Activated T-cell treated with anti-CD3 and anti-CD28 coated beads for 1 hour (primary cell): ENCODE measurements around the gene NISCH.

Source experiments
- DNase-seq: peaks from one replicate; pipeline ENCODE4 v3.0.0-alpha.2; 2020; ENCODE audit warnings: low read depth

Gene NISCH

GRCh38 chr3:52447512-52448355 is 7.7 kb upstream of the NISCH start:
- no peak for DNase-seq

- DNase-seq: no peak
Observed at GRCh38 chr3:52450489-52451236, 4.7 kb upstream of the NISCH start.

DNA sequence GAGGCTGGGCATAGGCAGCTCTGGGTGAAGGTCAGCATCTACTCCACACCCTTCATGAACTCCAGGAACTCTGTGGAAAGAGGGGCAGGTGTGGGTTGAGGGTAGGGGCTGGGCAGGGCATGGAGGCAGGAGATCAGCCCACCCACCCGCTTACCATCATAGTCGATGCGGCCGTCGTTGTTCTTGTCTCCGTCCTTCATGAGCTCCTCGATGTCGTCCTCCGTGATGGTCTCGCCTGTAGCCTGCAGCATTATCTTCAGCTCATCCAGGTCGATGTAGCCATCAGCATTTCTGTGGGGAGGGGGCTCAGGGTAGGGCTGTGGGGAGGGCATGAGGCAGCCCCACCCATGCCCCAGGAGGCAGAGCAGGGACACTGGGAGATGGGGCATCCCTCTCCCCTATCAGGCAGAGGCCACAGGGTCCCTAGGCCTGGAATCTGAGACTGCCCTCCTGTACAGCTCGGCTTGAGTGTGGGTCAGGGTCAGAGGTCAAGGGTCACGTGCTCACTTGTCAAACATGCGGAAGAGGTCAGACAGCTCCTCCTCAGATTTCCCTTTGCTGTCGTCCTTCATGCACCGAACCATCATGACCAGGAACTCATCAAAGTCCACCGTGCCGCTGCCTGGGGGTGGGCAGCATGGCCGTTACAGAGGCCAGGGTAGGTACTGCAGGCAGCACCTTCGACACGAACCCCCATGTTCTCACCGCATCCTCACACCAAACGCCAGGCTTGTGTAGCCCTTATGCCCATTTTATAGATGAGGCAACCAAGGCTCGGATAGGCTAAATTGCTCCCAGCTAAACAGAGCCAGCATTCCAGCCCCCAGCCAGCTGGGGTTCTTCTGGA is 3.9 kb upstream of the NISCH start:
- DNase-seq: no peak

GRCh38 chr3:52452126-52452525 is 3.3 kb upstream of the NISCH start:
- no peak for DNase-seq

DNA sequence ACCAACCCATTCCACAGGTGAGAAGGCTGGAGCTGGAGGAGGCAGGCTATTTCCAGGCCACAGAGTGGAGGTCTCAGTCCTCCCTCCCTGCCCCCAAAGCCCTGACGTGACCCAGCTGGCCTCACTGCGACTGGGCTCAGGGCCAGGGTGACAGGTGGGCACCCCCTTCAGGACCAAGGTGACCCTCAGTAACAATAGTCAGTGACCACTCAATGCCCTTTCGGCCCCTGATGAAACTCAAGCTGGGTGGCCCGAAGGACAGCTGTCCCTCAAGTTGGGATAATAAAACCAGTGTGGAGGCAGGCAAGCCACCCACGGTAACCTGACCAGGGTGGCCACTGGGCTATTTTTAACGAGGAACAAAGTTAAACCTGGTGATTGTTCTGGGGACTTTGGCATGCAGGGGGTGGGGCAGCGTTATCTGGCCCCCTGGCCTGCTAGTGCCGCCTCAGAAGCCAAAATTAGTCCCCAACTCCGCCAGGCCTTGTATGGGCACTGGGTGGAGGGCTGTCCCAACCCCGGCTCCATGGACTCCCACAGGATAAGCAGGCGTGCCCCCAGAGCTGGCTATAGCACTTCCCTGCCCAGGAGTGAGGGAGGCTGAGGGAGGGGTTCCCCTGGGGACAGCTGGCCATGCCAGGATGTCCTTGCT is 2.7 kb upstream of the NISCH start:
- DNase-seq: no peak

DNA sequence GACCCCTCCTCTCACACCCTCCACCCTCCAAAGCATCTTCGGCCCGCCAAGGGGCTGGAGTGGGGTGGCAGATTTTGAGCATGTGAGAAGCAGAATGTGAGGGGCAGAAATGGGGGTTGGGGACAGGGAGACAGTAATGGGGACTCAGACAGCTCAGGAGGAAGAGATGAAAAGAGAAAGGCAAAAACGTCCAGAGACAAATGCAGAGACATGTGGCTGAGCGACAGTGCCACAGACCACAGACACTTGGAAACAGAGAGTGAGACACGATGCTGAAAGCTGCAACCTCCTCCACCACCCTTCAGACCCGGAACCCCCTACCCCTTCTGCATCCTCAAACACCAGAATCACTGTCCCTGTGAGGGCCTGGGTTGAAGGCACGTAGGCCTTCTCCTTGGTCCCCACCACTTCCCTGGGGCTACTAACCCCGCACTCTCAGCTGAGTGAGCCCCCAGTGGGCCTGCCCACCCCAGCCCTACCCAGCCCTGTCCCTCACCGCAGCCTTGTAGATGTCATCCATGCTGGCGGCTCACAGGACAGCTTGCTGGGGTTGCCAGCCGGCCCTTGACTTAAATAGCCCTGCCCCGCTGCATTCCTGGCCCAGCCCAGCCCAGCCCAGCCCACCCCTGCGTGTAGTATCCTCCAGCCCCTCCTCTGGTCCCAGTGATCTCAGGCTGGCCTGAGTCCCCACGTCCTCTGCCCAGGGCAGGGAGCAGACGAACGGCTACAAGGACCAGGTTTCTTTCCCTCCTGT is 1.7 kb upstream of the NISCH start, which contains the start of gene TNNC1:
TNNC1 (minus strand) TSS at position 546 of the 754 bp plus-strand sequence; CDS start at position 520, 26 bp downstream.
- DNase-seq: no peak

- no peak for DNase-seq
Observed at GRCh38 chr3:52454250-52454937, 1.0 kb upstream of the NISCH start.

GRCh38 chr3:52454938-52455282 is 494 bp upstream of the NISCH start:
- no peak for DNase-seq

- no peak for DNase-seq
Observed at GRCh38 chr3:52456169-52456799, 880 bp downstream of the NISCH start.

GRCh38 chr3:52456800-52457183 is 1.4 kb downstream of the NISCH start:
- no peak for DNase-seq

- DNase-seq: no peak
Observed at GRCh38 chr3:52458031-52458760, 2.8 kb downstream of the NISCH start.

GRCh38 chr3:52458770-52459545 is 3.6 kb downstream of the NISCH start:
- DNase-seq: no peak

- DNase-seq: no peak
Observed at GRCh38 chr3:52461874-52462273, 6.5 kb downstream of the NISCH start.

- DNase-seq: no peak
Observed at GRCh38 chr3:52463416-52463815, 8.0 kb downstream of the NISCH start.

- no peak for DNase-seq
Observed at GRCh38 chr3:52468336-52468735, 12.9 kb downstream of the NISCH start.

- DNase-seq: no peak
Observed at GRCh38 chr3:52469001-52469400, 13.6 kb downstream of the NISCH start.

- no peak for DNase-seq
Observed at GRCh38 chr3:52470920-52471319, 15.5 kb downstream of the NISCH start.

DNA sequence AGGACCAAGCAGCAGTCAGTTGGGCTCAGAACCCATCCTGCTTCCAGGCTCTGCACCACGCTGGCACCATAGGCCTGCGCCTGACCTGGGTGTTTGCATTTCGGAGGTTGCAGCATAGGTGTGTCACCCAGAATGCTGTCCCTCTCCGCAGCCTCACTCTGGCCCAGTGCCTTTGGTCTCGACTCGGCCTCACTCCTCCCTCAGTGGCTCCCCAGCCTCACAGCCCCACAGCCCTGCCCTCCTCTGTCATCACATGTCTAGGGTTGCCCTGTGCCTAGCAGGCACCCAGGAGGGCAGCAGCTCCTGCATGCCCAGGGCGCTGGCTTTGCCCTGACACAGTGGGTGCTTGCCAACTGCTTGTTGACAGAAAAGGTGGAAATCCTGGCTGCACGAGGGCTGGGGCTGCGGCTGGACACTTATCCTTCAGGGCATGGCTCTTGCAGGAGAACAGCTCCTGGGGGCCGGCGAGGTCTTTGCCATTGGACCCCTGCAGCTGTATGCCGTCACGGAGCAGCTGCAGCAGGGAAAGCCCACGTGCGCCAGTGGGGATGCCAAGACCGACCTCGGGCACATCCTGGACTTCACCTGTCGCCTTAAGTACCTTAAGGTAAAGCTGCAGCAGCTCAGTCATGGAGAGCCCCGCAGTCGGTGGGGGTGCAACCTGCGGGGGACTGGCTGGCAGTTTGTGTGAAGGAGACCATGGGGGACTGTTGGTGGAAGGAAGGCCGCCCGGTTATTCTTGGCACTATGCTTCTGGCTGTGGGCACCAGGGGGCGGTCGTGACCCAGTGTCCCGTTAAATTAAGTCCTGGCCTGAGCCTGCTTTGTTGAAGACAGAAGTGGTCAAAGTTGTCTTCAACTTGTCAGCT is 16.2 kb downstream of the NISCH start:
- no peak for DNase-seq
